PC-3 (cell line): ENCODE measurements around the gene WDR91.

Experiments used
- EZH2 ChIP-seq: fragments of 300-600 bp; sonication (generic); IDR thresholded peaks from one replicate; pipeline ENCODE4 v1.6.1; 2017; ENCODE audit warnings: antibody characterized with exemption, mild to moderate bottlenecking, low read length; ENCODE audit not compliant: unreplicated experiment
- EZH2phosphoT487 ChIP-seq: fragments of 300-600 bp; sonication (generic); IDR thresholded peaks from 2 replicates; pipeline ENCODE4 v1.6.1; 2018; ENCODE audit warnings: mild to moderate bottlenecking, antibody characterized with exemption, low read length, borderline replicate concordance
- TF ChIP-seq, protein P1 (sequence below): fragments of 300-600 bp; sonication (generic); conservative IDR thresholded peaks from 2 replicates; pipeline ENCODE4 v1.5.1; 2017; ENCODE audit warnings: antibody characterized with exemption, low read depth, mild to moderate bottlenecking, low read length

DNA sequence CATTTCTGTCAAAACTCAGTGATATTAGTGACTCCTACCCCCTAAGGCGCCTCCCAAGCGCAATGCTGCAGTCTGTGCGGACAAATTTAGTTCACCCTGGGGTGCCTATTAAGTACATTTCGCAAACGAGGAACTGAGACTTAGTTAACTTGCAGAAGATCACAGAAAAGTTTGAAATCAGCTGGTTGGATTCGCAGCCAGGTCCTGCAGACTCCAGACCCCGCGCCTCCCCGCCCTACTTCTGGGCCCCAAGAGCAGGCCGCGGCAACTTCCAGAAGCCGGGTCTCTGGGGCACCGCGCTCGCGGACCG is 41.4 kb downstream of the WDR91 start:
- TF ChIP-seq, protein P1, sequence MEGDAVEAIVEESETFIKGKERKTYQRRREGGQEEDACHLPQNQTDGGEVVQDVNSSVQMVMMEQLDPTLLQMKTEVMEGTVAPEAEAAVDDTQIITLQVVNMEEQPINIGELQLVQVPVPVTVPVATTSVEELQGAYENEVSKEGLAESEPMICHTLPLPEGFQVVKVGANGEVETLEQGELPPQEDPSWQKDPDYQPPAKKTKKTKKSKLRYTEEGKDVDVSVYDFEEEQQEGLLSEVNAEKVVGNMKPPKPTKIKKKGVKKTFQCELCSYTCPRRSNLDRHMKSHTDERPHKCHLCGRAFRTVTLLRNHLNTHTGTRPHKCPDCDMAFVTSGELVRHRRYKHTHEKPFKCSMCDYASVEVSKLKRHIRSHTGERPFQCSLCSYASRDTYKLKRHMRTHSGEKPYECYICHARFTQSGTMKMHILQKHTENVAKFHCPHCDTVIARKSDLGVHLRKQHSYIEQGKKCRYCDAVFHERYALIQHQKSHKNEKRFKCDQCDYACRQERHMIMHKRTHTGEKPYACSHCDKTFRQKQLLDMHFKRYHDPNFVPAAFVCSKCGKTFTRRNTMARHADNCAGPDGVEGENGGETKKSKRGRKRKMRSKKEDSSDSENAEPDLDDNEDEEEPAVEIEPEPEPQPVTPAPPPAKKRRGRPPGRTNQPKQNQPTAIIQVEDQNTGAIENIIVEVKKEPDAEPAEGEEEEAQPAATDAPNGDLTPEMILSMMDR: no peak
- TF ChIP-seq EZH2phosphoT487: no peak
- no peak for TF ChIP-seq EZH2
